A549 (cell line): ENCODE measurements around the gene ZNF423.

Experiments
- CTCF ChIP-seq: fragments of >200 bp; sonication (Bioruptor Twin); formaldehyde crosslinking; IDR thresholded peaks from 3 replicates; pipeline ENCODE4 v1.5.1; 2016
- EP300 ChIP-seq, 2 experiments: fragments of >200 bp; sonication (Bioruptor Twin); formaldehyde crosslinking; IDR thresholded peaks; 2 replicates in 1 of 2; 3 replicates in 1 of 2; pipeline ENCODE4 v1.6.1; 2016 to 2017
- POLR2A ChIP-seq: IDR thresholded peaks from 2 replicates; pipeline ENCODE4 v1.6.1; 2012; ENCODE audit warnings: mild to moderate bottlenecking, low read length
- RAD21 ChIP-seq, 2 experiments: fragments of >200 bp in 1 of 2; sonication (Bioruptor Twin) in 1 of 2; formaldehyde crosslinking in 1 of 2; IDR thresholded peaks in 1 of 2; conservative IDR thresholded peaks in 1 of 2; 2 replicates in 1 of 2; 3 replicates in 1 of 2; pipeline ENCODE4 v1.6.1; 2012 to 2018; ENCODE audit warnings: inconsistent platforms in 1 of 2

- TF ChIP-seq EP300 (IDR thresholded peaks at IDR 0.05): no peak
- no peak for TF ChIP-seq POLR2A
- no peak for TF ChIP-seq RAD21 (conservative IDR thresholded peaks at IDR 0.05 in 1 of 2, IDR thresholded peaks at IDR 0.05 in 1 of 2)
- TF ChIP-seq CTCF: no peak
These were observed 34.2 kb downstream of the ZNF423 start for GRCh38 chr16:49821614-49822282.
